ENCODE data around the gene GUCA1A.

The GUCA1A gene

DNA sequence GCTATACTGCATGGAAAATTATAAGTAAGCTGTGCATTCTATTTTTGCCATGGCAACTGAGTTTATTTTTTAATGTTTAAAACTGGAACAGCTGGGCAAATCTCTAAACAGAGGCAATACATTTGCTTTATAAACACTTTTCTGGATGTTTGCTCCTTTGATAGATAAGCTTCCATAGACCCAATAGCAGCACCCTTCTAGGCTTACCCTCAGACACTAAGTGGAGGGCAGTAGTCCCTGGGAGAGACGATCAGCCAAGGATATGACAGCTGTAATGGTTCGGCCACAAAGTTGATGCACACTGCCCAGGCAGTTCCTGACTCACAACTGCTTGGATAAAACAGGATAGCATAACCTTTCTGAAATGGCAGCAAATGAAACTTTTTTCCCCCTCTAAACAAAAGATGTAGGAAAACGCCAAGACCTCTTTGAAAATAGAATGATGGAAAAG, 53.0 kb downstream of the GUCA1A start:
- TF ChIP-seq, protein P1, sequence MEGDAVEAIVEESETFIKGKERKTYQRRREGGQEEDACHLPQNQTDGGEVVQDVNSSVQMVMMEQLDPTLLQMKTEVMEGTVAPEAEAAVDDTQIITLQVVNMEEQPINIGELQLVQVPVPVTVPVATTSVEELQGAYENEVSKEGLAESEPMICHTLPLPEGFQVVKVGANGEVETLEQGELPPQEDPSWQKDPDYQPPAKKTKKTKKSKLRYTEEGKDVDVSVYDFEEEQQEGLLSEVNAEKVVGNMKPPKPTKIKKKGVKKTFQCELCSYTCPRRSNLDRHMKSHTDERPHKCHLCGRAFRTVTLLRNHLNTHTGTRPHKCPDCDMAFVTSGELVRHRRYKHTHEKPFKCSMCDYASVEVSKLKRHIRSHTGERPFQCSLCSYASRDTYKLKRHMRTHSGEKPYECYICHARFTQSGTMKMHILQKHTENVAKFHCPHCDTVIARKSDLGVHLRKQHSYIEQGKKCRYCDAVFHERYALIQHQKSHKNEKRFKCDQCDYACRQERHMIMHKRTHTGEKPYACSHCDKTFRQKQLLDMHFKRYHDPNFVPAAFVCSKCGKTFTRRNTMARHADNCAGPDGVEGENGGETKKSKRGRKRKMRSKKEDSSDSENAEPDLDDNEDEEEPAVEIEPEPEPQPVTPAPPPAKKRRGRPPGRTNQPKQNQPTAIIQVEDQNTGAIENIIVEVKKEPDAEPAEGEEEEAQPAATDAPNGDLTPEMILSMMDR (conservative IDR thresholded peaks at IDR 0.05): no peak
- no peak overlapping the region for H3K27ac ChIP-seq

DNA sequence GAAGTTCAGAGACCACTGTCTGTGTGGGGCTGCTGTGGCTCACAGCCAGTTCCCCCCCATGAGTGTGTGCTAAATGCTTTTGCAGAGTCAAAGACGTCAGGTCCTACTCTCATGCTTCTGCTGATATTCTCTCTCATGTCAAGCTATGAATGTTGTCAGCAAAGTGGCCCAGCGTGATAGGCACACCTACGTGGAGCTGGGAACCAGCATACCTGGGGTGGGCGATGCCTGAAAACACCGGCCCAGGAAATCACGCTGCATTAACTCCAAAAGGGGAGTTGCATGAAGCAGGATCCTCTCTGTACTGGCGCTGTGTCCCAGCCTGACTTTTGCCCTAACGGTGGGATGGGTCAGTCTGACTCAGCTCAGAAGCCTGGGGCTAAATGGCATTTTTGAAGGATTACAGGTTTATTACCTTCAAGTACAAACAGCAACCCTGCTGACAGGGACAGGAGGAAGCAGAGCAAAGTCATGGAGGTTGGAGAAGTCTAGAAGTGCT, 53.5 kb downstream of the GUCA1A start:
- TF ChIP-seq, protein P1 (conservative IDR thresholded peaks at IDR 0.05): no peak
- H3K27ac ChIP-seq: no peak overlapping the region

DNA sequence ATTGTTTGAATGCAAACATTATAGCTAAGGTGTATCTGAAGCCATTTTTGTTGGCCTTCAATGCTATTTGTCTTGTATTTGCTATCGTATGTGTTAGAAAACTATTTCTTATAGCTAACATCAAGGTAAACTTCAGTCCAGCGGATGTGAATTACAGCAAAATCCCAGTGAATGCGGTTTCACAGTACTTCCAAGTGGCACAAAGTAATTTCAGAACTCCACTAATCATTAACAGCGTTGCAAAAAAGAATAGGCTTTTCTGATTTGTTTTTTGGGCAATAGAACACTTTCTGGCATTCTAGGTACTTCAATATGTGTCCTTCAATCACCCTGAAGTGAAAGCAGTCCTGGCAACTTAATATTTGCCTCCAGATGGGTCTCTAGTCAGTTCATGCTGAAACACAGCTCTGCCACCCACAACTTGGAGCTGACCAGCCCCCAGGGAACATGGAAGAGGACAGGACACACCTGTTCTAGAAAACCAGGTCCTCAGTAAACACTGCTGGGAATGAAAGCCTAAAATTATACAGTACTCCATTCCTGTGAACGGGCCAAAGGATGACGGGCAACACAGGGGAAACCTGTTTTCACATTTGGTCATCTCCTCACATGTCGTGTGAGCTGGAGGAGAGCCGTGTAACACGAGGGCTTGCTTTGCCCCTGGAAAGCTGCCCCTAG, 54.1 kb downstream of the GUCA1A start:
- no peak overlapping the region for H3K27ac ChIP-seq
- TF ChIP-seq, protein P1 (conservative IDR thresholded peaks at IDR 0.05): no peak

DNA sequence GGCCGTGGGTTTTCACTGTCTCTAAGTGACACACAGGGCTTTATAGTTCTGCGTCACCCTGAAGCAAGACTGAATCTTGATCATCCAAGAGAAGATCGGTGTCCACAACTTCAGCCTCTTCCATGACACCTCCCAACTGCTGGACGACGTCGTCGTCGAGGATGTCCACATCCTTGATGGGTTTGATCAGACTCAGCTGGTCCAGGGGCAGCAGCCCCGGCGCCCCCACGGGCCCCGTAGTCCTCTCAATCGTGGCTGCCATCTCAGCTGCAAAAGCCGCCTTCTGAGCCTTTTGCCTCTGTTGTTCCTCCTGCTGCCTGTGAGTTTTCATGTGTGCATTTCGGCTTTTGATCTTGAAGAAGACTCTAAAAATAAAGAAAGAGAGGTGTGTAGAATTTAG, 55.1 kb downstream of the GUCA1A start:
- H3K27ac ChIP-seq: no peak overlapping the region
- TF ChIP-seq, protein P1 (conservative IDR thresholded peaks at IDR 0.05): no peak

All from VCaP (cell line).